IPS-18a (cell line): ENCODE measurements around the gene RPS2.
"Not testable (repeated sequence)": the region's sequence is repeated elsewhere in the genome, so short reads cannot be mapped to it uniquely, and the experiment has no call there.

Experiments used
- H3K27ac ChIP-seq: one replicate; pipeline ENCODE4 v1.5.1; 2013; ENCODE audit warnings: low read length
- H3K27me3 ChIP-seq: one replicate; pipeline ENCODE4 v1.6.1; 2013; ENCODE audit warnings: mild to moderate bottlenecking, low read length; ENCODE audit not compliant: control insufficient read depth, insufficient read depth
- H3K36me3 ChIP-seq: one replicate; pipeline ENCODE4 v1.6.1; 2013; ENCODE audit warnings: low read depth, low read length; ENCODE audit not compliant: control insufficient read depth
- H3K4me1 ChIP-seq: one replicate; pipeline ENCODE4 v1.6.1; 2013; ENCODE audit warnings: low read depth, low read length; ENCODE audit not compliant: control insufficient read depth
- H3K4me3 ChIP-seq: one replicate; pipeline ENCODE4 v1.5.1; 2013; ENCODE audit warnings: low read length
- H3K9ac ChIP-seq: one replicate; pipeline ENCODE4 v1.6.1; 2013; ENCODE audit warnings: mild to moderate bottlenecking, low read length, moderate library complexity
- H3K9me3 ChIP-seq: one replicate; pipeline ENCODE4 v1.6.1; 2013; ENCODE audit warnings: low read depth, low read length; ENCODE audit not compliant: control insufficient read depth

RPS2 gene

GRCh38 chr16:1929105-1929504 is 35.5 kb downstream of the RPS2 start:
- no peaks in the 10 kb centered on the region for H3K36me3 ChIP-seq
- no peak overlapping the region for H3K27ac ChIP-seq
- H3K9me3 ChIP-seq: no peaks in the 10 kb centered on the region
- H3K4me3 ChIP-seq: peak overlapping the region; percentile 46
- peaks cover 18% of the 10 kb centered on the region for H3K27me3 ChIP-seq
- no peak overlapping the region for H3K9ac ChIP-seq
- no peaks in the 10 kb centered on the region for H3K4me1 ChIP-seq

- Histone ChIP-seq H3K27ac (no peak overlapping the region), H3K27me3 (peaks cover 43% of the 10 kb centered on the region), H3K9me3 (no peaks in the 10 kb centered on the region), H3K4me3 (no peak overlapping the region), H3K36me3 (no peaks in the 10 kb centered on the region), H3K9ac (no peak overlapping the region), H3K4me1 (no peaks in the 10 kb centered on the region)
Measured at GRCh38 chr16:1926271-1926670, 38.4 kb downstream of the RPS2 start.

- Histone ChIP-seq H3K9me3 (no peaks in the 10 kb centered on the region), H3K27me3 (peaks cover 52% of the 10 kb centered on the region), H3K4me1 (peaks cover 5% of the 10 kb centered on the region), H3K4me3 (peak overlapping the region; percentile 19), H3K36me3 (no peaks in the 10 kb centered on the region), H3K27ac (no peak overlapping the region), H3K9ac (no peak overlapping the region)
Measured at GRCh38 chr16:1924095-1924494, 40.5 kb downstream of the RPS2 start.

GRCh38 chr16:1923299-1924034 is 41.2 kb downstream of the RPS2 start:
- Histone ChIP-seq H3K9ac (no peak overlapping the region), H3K4me3 (peak overlapping the region; percentile 19), H3K36me3 (no peaks in the 10 kb centered on the region), H3K9me3 (no peaks in the 10 kb centered on the region), H3K27ac (no peak overlapping the region), H3K27me3 (peaks cover 58% of the 10 kb centered on the region), H3K4me1 (peaks cover 5% of the 10 kb centered on the region)

- no peak overlapping the region for H3K27ac ChIP-seq
- H3K9ac ChIP-seq: no peak overlapping the region
- H3K4me1 ChIP-seq: peaks cover 6% of the 10 kb centered on the region
- peaks cover 65% of the 10 kb centered on the region for H3K27me3 ChIP-seq
- H3K4me3 ChIP-seq: no peak overlapping the region
- no peaks in the 10 kb centered on the region for H3K36me3 ChIP-seq
- H3K9me3 ChIP-seq: no peaks in the 10 kb centered on the region
Measured at GRCh38 chr16:1922357-1922756, 42.3 kb downstream of the RPS2 start.

GRCh38 chr16:1920727-1921171 is 43.9 kb downstream of the RPS2 start:
- H3K4me3 ChIP-seq: peak overlapping the region; percentile 5
- no peak overlapping the region for H3K27ac ChIP-seq
- H3K9ac ChIP-seq: no peak overlapping the region
- no peaks in the 10 kb centered on the region for H3K9me3 ChIP-seq
- peaks cover 81% of the 10 kb centered on the region for H3K27me3 ChIP-seq
- no peaks in the 10 kb centered on the region for H3K36me3 ChIP-seq
- peaks cover 16% of the 10 kb centered on the region for H3K4me1 ChIP-seq

- not testable (repeated sequence) for H3K9me3 ChIP-seq, H3K27ac ChIP-seq, H3K36me3 ChIP-seq, H3K9ac ChIP-seq
- Histone ChIP-seq H3K4me1 (peaks cover 16% of the 10 kb centered on the region), H3K27me3 (peaks cover 88% of the 10 kb centered on the region), H3K4me3 (peak overlapping the region; percentile 5)
Measured at GRCh38 chr16:1920122-1920521, 44.5 kb downstream of the RPS2 start.

- Histone ChIP-seq H3K4me1 (peaks cover 19% of the 10 kb centered on the region), H3K4me3 (no peak overlapping the region), H3K36me3 (no peaks in the 10 kb centered on the region), H3K27ac (no peak overlapping the region), H3K9me3 (no peaks in the 10 kb centered on the region), H3K9ac (no peak overlapping the region), H3K27me3 (peaks cover 92% of the 10 kb centered on the region)
Measured at GRCh38 chr16:1919327-1919998, 45.2 kb downstream of the RPS2 start.

- peak within 1 kb of the TSS; percentile 37 for H3K4me3 ChIP-seq
- no peaks in the 10 kb centered on the region for H3K36me3 ChIP-seq
- H3K27ac ChIP-seq: no peak within 1 kb of the TSS
- H3K9me3 ChIP-seq: no peaks in the 10 kb centered on the region
- peaks cover 91% of the 10 kb centered on the region for H3K27me3 ChIP-seq
- peaks cover 22% of the 10 kb centered on the region for H3K4me1 ChIP-seq
- H3K9ac ChIP-seq: no peak within 1 kb of the TSS
Measured at GRCh38 chr16:1918351-1919326, 46.0 kb downstream of the RPS2 start, which contains the start of gene HS3ST6. HS3ST6 (minus strand) TSS chr16:1918415; CDS start chr16:1918323, 92 bp downstream.

- Histone ChIP-seq H3K27ac (no peak overlapping the region), H3K9me3 (no peaks in the 10 kb centered on the region)
Measured at GRCh38 chr16:1917665-1918350, 46.8 kb downstream of the RPS2 start.

More at GRCh38 chr16:1917665-1918350, 46.8 kb downstream of the RPS2 start:
- Histone ChIP-seq H3K4me3 (peak overlapping the region; percentile 16), H3K4me1 (peaks cover 22% of the 10 kb centered on the region), H3K9ac (no peak overlapping the region), H3K27me3 (peaks cover 82% of the 10 kb centered on the region), H3K36me3 (no peaks in the 10 kb centered on the region)
